Upper lobe of left lung (tissue), 4 donors: ENCODE data around the gene DGKB.

Experiments used
- CTCF ChIP-seq, 6 experiments: fragments of 450-650 bp in 4 of 6; fragments of 200-600 bp in 2 of 6; sonication (generic) in 2 of 6; IDR thresholded peaks; one replicate each; pipeline ENCODE4 v1.5.1; 2016 to 2019; ENCODE audit warnings: antibody characterized with exemption in 6 of 6
- POLR2A ChIP-seq, 4 donors: fragments of 450-650 bp; IDR thresholded peaks; one replicate each; pipeline ENCODE4 v1.5.1; 2016 to 2017; ENCODE audit warnings: antibody characterized with exemption in 4 of 4, mild to moderate bottlenecking in 2 of 4

DNA sequence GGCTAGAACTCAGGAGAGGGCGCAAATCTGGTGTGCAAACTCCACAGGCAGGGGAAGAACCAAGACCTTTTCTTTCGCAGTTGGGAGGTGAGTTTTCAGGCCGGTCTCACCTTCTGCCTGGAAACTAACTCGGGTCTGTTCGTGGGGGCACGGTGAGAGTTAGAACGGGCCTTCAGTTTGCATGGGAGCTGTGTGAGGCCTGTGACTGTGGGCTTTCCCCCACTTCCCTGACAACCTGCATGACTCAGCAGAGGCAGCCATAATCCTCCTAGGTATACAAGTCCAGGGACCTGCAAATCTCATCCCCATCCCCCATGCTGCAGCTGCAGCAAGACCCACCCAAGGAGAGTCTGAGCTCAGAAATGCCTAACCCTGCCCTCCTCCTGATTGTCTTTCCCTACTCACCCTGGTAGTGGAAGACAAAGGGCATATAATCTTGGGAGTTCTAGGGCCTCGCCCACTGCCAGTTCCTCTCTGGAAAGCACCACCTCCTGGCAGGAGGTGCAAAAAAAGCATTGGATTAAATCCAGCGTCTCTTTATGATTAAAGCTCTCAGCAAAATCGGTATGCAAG is 718.2 kb downstream of the DGKB start:
- TF ChIP-seq POLR2A (IDR thresholded peaks at IDR 0.05): no peak
- TF ChIP-seq CTCF (IDR thresholded peaks at IDR 0.05): no peak
